Kidney (tissue), 14 donors: Measurements from ENCODE around the gene THSD8. TPM values are rescaled to one million over a fixed set of nuclear protein-coding genes. Genes with fewer than 3 reads are reported as not detected.

Experiments used
- DNase-seq, 5 donors: peaks; one replicate each; pipeline ENCODE4 v3.0.0-alpha.2; 2013 to 2020
- FAIRE-seq: peaks from 2 replicates; lab custom pipeline; 2012; peaks lifted over from hg19 to GRCh38; lab: Jason Lieb, UNC
- H3K27ac ChIP-seq, 2 donors: one replicate each; pipeline ENCODE4 v1.7.0; 2013; ENCODE audit warnings: low read depth in 2 of 2, low read length in 2 of 2, inconsistent platforms in 1 of 2
- H3K27me3 ChIP-seq: one replicate; pipeline ENCODE4 v1.7.1; 2013; ENCODE audit warnings: low read length, inconsistent platforms; ENCODE audit not compliant: control insufficient read depth, insufficient read depth
- H3K36me3 ChIP-seq, 3 donors: one replicate each; pipeline versions ENCODE4 v1.7.0 to v1.7.1; 2013; ENCODE audit warnings: low read length in 3 of 3, control low read depth in 1 of 3, inconsistent platforms in 1 of 3; ENCODE audit not compliant: insufficient read depth in 3 of 3, control insufficient read depth in 2 of 3
- H3K4me1 ChIP-seq, 3 donors: one replicate each; pipeline versions ENCODE4 v1.7.0 to v1.7.1; 2013; ENCODE audit warnings: low read length in 3 of 3, inconsistent platforms in 1 of 3, low read depth in 1 of 3; ENCODE audit not compliant: control insufficient read depth in 2 of 3, insufficient read depth in 2 of 3
- H3K4me3 ChIP-seq, 3 donors: one replicate each; pipeline versions ENCODE4 v1.7.0 to v1.8.1; 2013; ENCODE audit warnings: low read length in 3 of 3, control low read depth in 1 of 3, inconsistent platforms in 1 of 3
- H3K9ac ChIP-seq, 3 donors: one replicate each; pipeline versions ENCODE4 v1.7.0 to v1.7.1; 2013; ENCODE audit warnings: low read length in 3 of 3, control low read depth in 1 of 3, inconsistent platforms in 1 of 3
- H3K9me3 ChIP-seq, 3 donors: one replicate each; pipeline versions ENCODE4 v1.7.0 to v1.7.1; 2013; ENCODE audit warnings: low read length in 3 of 3, control low read depth in 1 of 3, inconsistent platforms in 1 of 3; ENCODE audit not compliant: control insufficient read depth in 2 of 3, insufficient read depth in 1 of 3
- CTCF ChIP-seq: IDR thresholded peaks from 3 replicates; pipeline ENCODE4 v1.5.1; 2012; ENCODE audit warnings: mild to moderate bottlenecking, moderate library complexity, borderline replicate concordance; ENCODE audit not compliant: insufficient read depth; ENCODE audit errors: extremely low read depth
- intact Hi-C: fragments of 100-400 bp; cut with DNase I; formaldehyde crosslinking; loops from one replicate; pipeline ENCODE4 v1.11.1; 2022
- polyA plus RNA-seq: library from polyadenylated mRNA; stranded (reverse); fragments of 350-450 nt; fragmentation: Illumina TruSeq; extraction: RNeasy Lipid Tissue Mini Kit (QIAGEN cat#74804); gene quantifications from one replicate; pipeline ENCODE4 v1.2.3, GENCODE V29; 2014; ENCODE audit warnings: low read depth, low replicate concordance; ENCODE audit not compliant: insufficient read depth
- total RNA-seq: library from RNA; stranded (reverse); fragmentation: NEBNext Ultra II Directional; extraction: Animal tissue kit (Norgen Biotek cat#: 25700); gene quantifications from one replicate; pipeline ENCODE4 v1.2.1, GENCODE V29; 2021
- donor health status: control.
- donor health status: control.
- donor health status: control.
- donor health status: control.
- donor health status: control.
- donor health status: DM: yes; HTN: yes; CAD: no.
- donor health status: Normal renal cell carcinoma (clear cell type).

The THSD8 gene
- total and polyA plus RNA-seq, 2 donors from 2014 or later, result 3.2 to 10.0 TPM

GRCh38 chr19:12802267-12803106 lies 618 bp downstream of the THSD8 start:
- intact Hi-C loops, result no loop called here
- H3K4me3 ChIP-seq, result peak overlapping the region; percentile 69 to 93 (median 78)
- H3K9ac ChIP-seq, result peak overlapping the region in 2 of 3 donors; percentile 22 to 91
- H3K36me3 ChIP-seq, result peaks cover 0 to 5% (median 2%) of the 10 kb centered on the region in 3 donors
- peaks cover 0 to 23% (median 15%) of the 10 kb centered on the region in 3 donors for H3K4me1 ChIP-seq
- FAIRE-seq (no peak), DNase-seq (peak in 1 of 5 donors; percentile 47)
- H3K27ac ChIP-seq, result peak overlapping the region in 1 of 2 donors; percentile 7
- H3K27me3 ChIP-seq, result no peaks in the 10 kb centered on the region
- no peak for TF ChIP-seq CTCF
- H3K9me3 ChIP-seq, result no peaks in the 10 kb centered on the region

DNA sequence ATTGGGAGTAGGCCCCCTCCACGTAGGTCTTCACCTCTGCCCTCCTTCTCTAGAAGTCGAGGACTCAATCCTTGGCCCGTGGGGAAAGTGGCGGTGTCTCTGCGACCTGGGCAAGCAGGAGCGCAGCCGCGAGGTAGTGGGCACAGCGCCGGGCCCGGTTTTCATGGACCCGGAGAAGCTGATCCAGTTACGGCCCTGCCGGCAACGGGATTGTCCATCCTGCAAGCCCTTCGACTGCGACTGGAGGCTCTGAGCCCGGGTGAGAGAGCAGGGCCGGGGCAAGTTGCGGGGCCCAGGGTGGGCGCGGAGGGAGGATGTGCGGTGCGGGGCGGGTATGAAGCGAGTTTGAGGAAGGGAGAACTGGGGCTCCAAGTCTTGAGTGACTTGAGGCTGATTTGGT lies 2.2 kb downstream of the THSD8 start:
- no peak for TF ChIP-seq CTCF
- Histone ChIP-seq H3K9ac (no peak overlapping the region), H3K36me3 (peaks cover 0 to 5% (median 0%) of the 10 kb centered on the region in 3 donors), H3K4me3 (no peak overlapping the region), H3K9me3 (no peaks in the 10 kb centered on the region), H3K27me3 (no peaks in the 10 kb centered on the region), H3K27ac (no peak overlapping the region), H3K4me1 (peaks cover 0 to 23% (median 15%) of the 10 kb centered on the region in 3 donors)
- FAIRE-seq (no peak), DNase-seq (peak in 1 of 5 donors; percentile 61)
- intact Hi-C loops, result no loop called here

- TF ChIP-seq CTCF, result no peak
- Histone ChIP-seq H3K9me3 (no peaks in the 10 kb centered on the region), H3K4me1 (peaks cover 0 to 13% (median 10%) of the 10 kb centered on the region in 3 donors), H3K36me3 (no peaks in the 10 kb centered on the region), H3K27ac (peak within 1 kb of the TSS in 1 of 2 donors; percentile 32), H3K27me3 (no peaks in the 10 kb centered on the region), H3K4me3 (peak within 1 kb of the TSS; percentile 68 to 82 (median 74)), H3K9ac (peak within 1 kb of the TSS; percentile 57 to 87 (median 73))
- FAIRE-seq (no peak), DNase-seq (peak; percentile 92 to 97 (median 96))
- intact Hi-C loops, result no loop called here
Measured at GRCh38 chr19:12806242-12807081, 4.6 kb downstream of the THSD8 start, which contains the start of gene RNASEH2A. Gene RNASEH2A (plus strand): TSS chr19:12806584. CDS start chr19:12806674, 90 bp downstream.
